Prostate gland (tissue), 2 donors: Measurements from ENCODE around the gene IQSEC3. TPM values are rescaled to one million over a fixed set of nuclear protein-coding genes. Genes with fewer than 3 reads are reported as not detected.

Source experiments
- DNase-seq: peaks from one replicate; pipeline ENCODE4 v3.0.0-alpha.2; 2019; ENCODE audit warnings: low spot score
- H3K27ac ChIP-seq, 2 donors: fragments of 200-600 bp; sonication (generic); 2 replicates each; pipeline ENCODE4 v1.5.1; 2017 to 2019
- H3K27me3 ChIP-seq: fragments of 200-600 bp; sonication (generic); replicated peaks from 2 replicates; pipeline ENCODE4 v1.5.1; 2019; ENCODE audit not compliant: insufficient read depth
- H3K36me3 ChIP-seq, 2 donors: fragments of 200-600 bp; sonication (generic); 1 replicate in 1 of 2; 2 replicates in 1 of 2; pipeline versions ENCODE4 v1.5.1 to v1.8.1; 2017 to 2019
- H3K4me1 ChIP-seq: fragments of 200-600 bp; sonication (generic); replicated peaks from 2 replicates; pipeline ENCODE4 v1.5.1; 2019
- H3K4me3 ChIP-seq, 2 donors: fragments of 200-600 bp; sonication (generic); 2 replicates each; pipeline ENCODE4 v1.5.1; 2017 to 2019
- H3K9me3 ChIP-seq: fragments of 200-600 bp; sonication (generic); 2 replicates; pipeline ENCODE4 v1.5.1; 2017
- CTCF ChIP-seq, 4 experiments: fragments of 200-600 bp in 2 of 4; fragments of 450-650 bp in 2 of 4; sonication (generic) in 2 of 4; IDR thresholded peaks; 1 replicate in 3 of 4; 2 replicates in 1 of 4; pipeline ENCODE4 v1.5.1; 2016 to 2019; ENCODE audit warnings: antibody characterized with exemption in 4 of 4, mild to moderate bottlenecking in 2 of 4, moderate library complexity in 2 of 4
- POLR2A ChIP-seq: fragments of 450-650 bp; IDR thresholded peaks from one replicate; pipeline ENCODE4 v1.6.1; 2016; ENCODE audit warnings: antibody characterized with exemption, mild to moderate bottlenecking
- POLR2AphosphoS5 ChIP-seq: sonication (generic); formaldehyde crosslinking; IDR thresholded peaks from one replicate; pipeline ENCODE4 v1.6.1; 2017; ENCODE audit warnings: antibody characterized with exemption
- WGBS: methylation state at CpG from one replicate; pipeline ENCODE4 v1.1.5; 2018; 5-methylcytosine and 5-hydroxymethylcytosine counted together
- intact Hi-C: fragments of 100-400 bp; cut with DNase I; formaldehyde crosslinking; loops from one replicate; pipeline ENCODE4 v1.14.2; 2022
- total RNA-seq, 2 donors: library from RNA; depleted of rRNA; stranded (reverse); fragments of >200 nt; gene quantifications; one replicate each; pipeline ENCODE4 v1.1.0, GENCODE V29; 2016

The IQSEC3 gene
- total RNA-seq, 2 donors from 2014 or later = 0.14 to 2.6 TPM

GRCh38 chr12:160858-161257 lies 94.3 kb downstream of the IQSEC3 start:
- Histone ChIP-seq H3K36me3 (no peaks in the 10 kb centered on the region), H3K4me3 (no peak overlapping the region), H3K9me3 (no peaks in the 10 kb centered on the region), H3K27ac (no peak overlapping the region), H3K27me3 (no peaks in the 10 kb centered on the region), H3K4me1 (no peaks in the 10 kb centered on the region)
- no peak for DNase-seq
- TF ChIP-seq CTCF (IDR thresholded peaks at IDR 0.05) (no peak), POLR2A (no peak), POLR2AphosphoS5 (no peak)
- 68% methylated on average over 9 of the region's 9 CpGs for WGBS
- intact Hi-C loops = no loop called here

GRCh38 chr12:161823-162222 lies 95.3 kb downstream of the IQSEC3 start:
- intact Hi-C loops = no loop called here

GRCh38 chr12:162467-163307 lies 96.1 kb downstream of the IQSEC3 start:
- Histone ChIP-seq H3K4me1 (no peaks in the 10 kb centered on the region), H3K36me3 (no peaks in the 10 kb centered on the region), H3K4me3 (no peak overlapping the region), H3K9me3 (no peaks in the 10 kb centered on the region), H3K27me3 (no peaks in the 10 kb centered on the region), H3K27ac (no peak overlapping the region)
- no peak for DNase-seq
- TF ChIP-seq CTCF (IDR thresholded peaks at IDR 0.05) (no peak), POLR2A (no peak), POLR2AphosphoS5 (no peak)
- intact Hi-C loops = no loop called here
- WGBS = 70% methylated on average over 18 of the region's 18 CpGs

More at GRCh38 chr12:161823-162222, 95.3 kb downstream of the IQSEC3 start:
- Histone ChIP-seq H3K9me3 (no peaks in the 10 kb centered on the region), H3K27me3 (no peaks in the 10 kb centered on the region), H3K36me3 (no peaks in the 10 kb centered on the region), H3K27ac (no peak overlapping the region), H3K4me1 (no peaks in the 10 kb centered on the region), H3K4me3 (no peak overlapping the region)
- no peak for DNase-seq
- WGBS = 93% methylated on average over 8 of the region's 8 CpGs
- no peak for TF ChIP-seq POLR2AphosphoS5

GRCh38 chr12:163406-163986 lies 96.9 kb downstream of the IQSEC3 start:
- no peak overlapping the region for H3K27ac ChIP-seq
- TF ChIP-seq POLR2A = no peak
- no peak for TF ChIP-seq POLR2AphosphoS5
- TF ChIP-seq CTCF (IDR thresholded peaks at IDR 0.05) = no peak
- no peak for DNase-seq
- H3K27me3 ChIP-seq = no peaks in the 10 kb centered on the region
- H3K4me1 ChIP-seq = no peaks in the 10 kb centered on the region
- H3K36me3 ChIP-seq = no peaks in the 10 kb centered on the region
- H3K4me3 ChIP-seq = no peak overlapping the region
- WGBS = 91% methylated on average over 26 of the region's 26 CpGs
- intact Hi-C loops = no loop called here
- H3K9me3 ChIP-seq = no peaks in the 10 kb centered on the region

GRCh38 chr12:164207-164606 lies 97.6 kb downstream of the IQSEC3 start:
- H3K36me3 ChIP-seq = no peaks in the 10 kb centered on the region

More at GRCh38 chr12:164207-164606, 97.6 kb downstream of the IQSEC3 start:
- Histone ChIP-seq H3K4me1 (no peaks in the 10 kb centered on the region), H3K4me3 (no peak overlapping the region), H3K27ac (no peak overlapping the region), H3K9me3 (no peaks in the 10 kb centered on the region), H3K27me3 (no peaks in the 10 kb centered on the region)
- 65% methylated on average over 7 of the region's 7 CpGs for WGBS
- DNase-seq = no peak
- intact Hi-C loops = no loop called here
- TF ChIP-seq POLR2A = no peak
- TF ChIP-seq POLR2AphosphoS5 = no peak
- TF ChIP-seq CTCF (IDR thresholded peaks at IDR 0.05) = no peak
